ENCODE data around the gene FOXL2NB.

The FOXL2NB gene

DNA sequence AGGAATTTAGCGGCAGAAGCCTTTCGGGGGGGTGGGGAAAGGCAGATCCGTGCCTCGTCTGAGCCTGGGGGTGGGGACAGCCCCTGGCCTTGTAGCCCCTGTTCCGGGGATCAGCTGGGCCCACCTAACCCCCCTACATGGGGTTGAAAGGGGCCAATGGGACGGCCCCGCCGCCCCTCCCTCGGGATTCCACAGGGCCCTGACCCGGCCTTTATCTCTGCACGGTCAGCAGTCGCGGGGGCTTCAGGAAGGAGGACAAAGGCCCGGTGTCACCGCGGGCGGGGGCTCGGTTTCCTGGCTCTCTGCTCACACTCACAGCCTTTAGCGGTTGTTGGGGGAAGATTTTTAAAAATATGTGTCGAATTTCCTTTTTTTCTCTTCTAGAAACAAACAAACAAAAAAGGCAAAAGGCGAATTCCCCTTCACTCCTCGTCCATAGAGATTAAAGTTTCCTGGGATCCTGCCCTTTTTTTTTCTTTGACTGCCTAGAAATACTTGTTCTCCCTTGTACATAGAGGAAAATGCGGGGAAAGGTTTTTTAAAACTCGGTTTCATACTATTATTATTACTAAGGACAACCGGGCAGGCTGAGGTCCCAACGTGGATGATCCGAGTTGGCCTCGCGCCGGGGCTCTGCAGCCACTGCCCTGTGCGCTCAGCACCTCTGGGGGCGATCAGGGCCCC lies 8.0 kb upstream of the FOXL2NB start:
- Histone ChIP-seq H3K36me3 (ENCODE audit: control insufficient read depth, insufficient read depth, low read length) (no peaks in the 10 kb centered on the region), H3K27me3 (ENCODE audit: control insufficient read depth, insufficient read depth, low read length) (peaks cover 71% of the 10 kb centered on the region), H3K27ac (ENCODE audit: low read length) (no peak overlapping the region), H3K4me3 (ENCODE audit: low read length) (peak overlapping the region; percentile 6; the same call in 1 of the 2 replicates), H3K4me1 (ENCODE audit: control insufficient read depth, insufficient read depth, low read length) (peaks cover 4% of the 10 kb centered on the region; the same call in 1 of the 2 replicates), H3K9me3 (ENCODE audit: control insufficient read depth, insufficient read depth, low read length) (no peaks in the 10 kb centered on the region)
- no CpG with 5 or more reads among the region's 32 CpGs for WGBS (ENCODE audit: insufficient coverage, insufficient read length)
- DNase-seq (ENCODE audit: low read depth, low spot score), result no peak

- peak overlapping the region; percentile 6; the same call in 1 of the 2 replicates for H3K4me3 ChIP-seq (ENCODE audit: low read length)
- no peaks in the 10 kb centered on the region for H3K9me3 ChIP-seq (ENCODE audit: control insufficient read depth, insufficient read depth, low read length)
- WGBS (ENCODE audit: insufficient coverage, insufficient read length), result no CpG with 5 or more reads among the region's 52 CpGs
- no peak for DNase-seq (ENCODE audit: low read depth, low spot score)
- peaks cover 4% of the 10 kb centered on the region; the same call in 1 of the 2 replicates for H3K4me1 ChIP-seq (ENCODE audit: control insufficient read depth, insufficient read depth, low read length)
- no peaks in the 10 kb centered on the region for H3K36me3 ChIP-seq (ENCODE audit: control insufficient read depth, insufficient read depth, low read length)
- H3K27me3 ChIP-seq (ENCODE audit: control insufficient read depth, insufficient read depth, low read length), result peaks cover 77% of the 10 kb centered on the region
- no peak overlapping the region for H3K27ac ChIP-seq (ENCODE audit: low read length)
These were observed 7.3 kb upstream of the FOXL2NB start for GRCh38 chr3:138939561-138940241.

DNA sequence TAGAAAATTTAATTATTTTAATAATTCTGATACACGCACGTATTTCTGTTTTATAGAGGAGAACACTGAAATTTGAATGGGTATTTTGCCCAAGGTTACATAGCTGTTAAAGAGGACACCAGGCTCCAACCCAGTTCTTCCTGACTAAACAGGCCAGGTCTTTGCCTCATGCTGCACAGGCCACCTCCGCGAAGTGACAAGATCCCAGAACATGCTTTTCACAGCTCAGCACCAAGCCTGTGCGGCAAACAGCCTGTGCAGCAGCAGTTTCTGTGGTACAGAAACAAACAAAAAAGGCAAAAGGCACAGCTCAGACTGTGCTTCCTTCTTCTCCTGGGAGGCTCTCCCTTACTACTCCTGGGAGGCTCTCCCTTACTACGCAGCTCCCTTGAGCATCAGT lies 6.6 kb upstream of the FOXL2NB start:
- peaks cover 4% of the 10 kb centered on the region; the same call in 1 of the 2 replicates for H3K4me1 ChIP-seq (ENCODE audit: control insufficient read depth, insufficient read depth, low read length)

GRCh38 chr3:138941259-138941885 lies 5.6 kb upstream of the FOXL2NB start:
- peaks cover 4% of the 10 kb centered on the region; the same call in 1 of the 2 replicates for H3K4me1 ChIP-seq (ENCODE audit: control insufficient read depth, insufficient read depth, low read length)
- no CpG with 5 or more reads among the region's 7 CpGs for WGBS (ENCODE audit: insufficient coverage, insufficient read length)
- no peak for DNase-seq (ENCODE audit: low read depth, low spot score)
- peaks cover 91% of the 10 kb centered on the region for H3K27me3 ChIP-seq (ENCODE audit: control insufficient read depth, insufficient read depth, low read length)
- no peaks in the 10 kb centered on the region for H3K36me3 ChIP-seq (ENCODE audit: control insufficient read depth, insufficient read depth, low read length)
- no peaks in the 10 kb centered on the region for H3K9me3 ChIP-seq (ENCODE audit: control insufficient read depth, insufficient read depth, low read length)
- no peak overlapping the region for H3K27ac ChIP-seq (ENCODE audit: low read length)
- H3K4me3 ChIP-seq (ENCODE audit: low read length), result no peak overlapping the region

More for the DNA sequence above, 6.6 kb upstream of the FOXL2NB start:
- Histone ChIP-seq H3K27me3 (ENCODE audit: control insufficient read depth, insufficient read depth, low read length) (peaks cover 85% of the 10 kb centered on the region), H3K9me3 (ENCODE audit: control insufficient read depth, insufficient read depth, low read length) (no peaks in the 10 kb centered on the region), H3K27ac (ENCODE audit: low read length) (no peak overlapping the region), H3K36me3 (ENCODE audit: control insufficient read depth, insufficient read depth, low read length) (no peaks in the 10 kb centered on the region), H3K4me3 (ENCODE audit: low read length) (no peak overlapping the region)
- DNase-seq (ENCODE audit: low read depth, low spot score), result no peak
- WGBS (ENCODE audit: insufficient coverage, insufficient read length), result no CpG with 5 or more reads among the region's 6 CpGs

DNA sequence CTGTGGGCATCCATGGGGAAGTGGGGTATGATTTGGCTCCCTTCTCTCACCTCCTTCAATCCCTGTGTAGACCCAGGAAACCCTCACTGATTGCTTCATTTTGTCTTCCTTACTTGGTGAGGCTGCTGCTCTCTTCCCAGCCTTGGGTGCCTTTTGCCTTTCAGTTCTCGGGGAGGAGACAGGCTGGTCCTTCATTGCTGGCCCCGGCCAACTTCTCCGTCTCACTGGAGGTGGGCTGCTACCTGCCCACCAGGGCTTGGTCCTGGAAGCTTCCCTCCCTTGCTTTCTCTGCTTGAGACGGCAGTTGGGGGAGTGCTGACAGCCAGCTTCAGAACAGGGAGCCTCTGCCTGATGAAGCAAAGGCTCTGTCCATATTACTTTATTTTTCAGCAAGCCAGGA lies 4.7 kb upstream of the FOXL2NB start:
- no peak overlapping the region for H3K4me3 ChIP-seq (ENCODE audit: low read length)
- H3K27me3 ChIP-seq (ENCODE audit: control insufficient read depth, insufficient read depth, low read length), result peaks cover 85% of the 10 kb centered on the region
- peaks cover 2% of the 10 kb centered on the region; the same call in 1 of the 2 replicates for H3K4me1 ChIP-seq (ENCODE audit: control insufficient read depth, insufficient read depth, low read length)
- no peaks in the 10 kb centered on the region for H3K9me3 ChIP-seq (ENCODE audit: control insufficient read depth, insufficient read depth, low read length)
- no peaks in the 10 kb centered on the region for H3K36me3 ChIP-seq (ENCODE audit: control insufficient read depth, insufficient read depth, low read length)
- no CpG with 5 or more reads among the region's 4 CpGs for WGBS (ENCODE audit: insufficient coverage, insufficient read length)
- H3K27ac ChIP-seq (ENCODE audit: low read length), result no peak overlapping the region
- no peak for DNase-seq (ENCODE audit: low read depth, low spot score)

DNA sequence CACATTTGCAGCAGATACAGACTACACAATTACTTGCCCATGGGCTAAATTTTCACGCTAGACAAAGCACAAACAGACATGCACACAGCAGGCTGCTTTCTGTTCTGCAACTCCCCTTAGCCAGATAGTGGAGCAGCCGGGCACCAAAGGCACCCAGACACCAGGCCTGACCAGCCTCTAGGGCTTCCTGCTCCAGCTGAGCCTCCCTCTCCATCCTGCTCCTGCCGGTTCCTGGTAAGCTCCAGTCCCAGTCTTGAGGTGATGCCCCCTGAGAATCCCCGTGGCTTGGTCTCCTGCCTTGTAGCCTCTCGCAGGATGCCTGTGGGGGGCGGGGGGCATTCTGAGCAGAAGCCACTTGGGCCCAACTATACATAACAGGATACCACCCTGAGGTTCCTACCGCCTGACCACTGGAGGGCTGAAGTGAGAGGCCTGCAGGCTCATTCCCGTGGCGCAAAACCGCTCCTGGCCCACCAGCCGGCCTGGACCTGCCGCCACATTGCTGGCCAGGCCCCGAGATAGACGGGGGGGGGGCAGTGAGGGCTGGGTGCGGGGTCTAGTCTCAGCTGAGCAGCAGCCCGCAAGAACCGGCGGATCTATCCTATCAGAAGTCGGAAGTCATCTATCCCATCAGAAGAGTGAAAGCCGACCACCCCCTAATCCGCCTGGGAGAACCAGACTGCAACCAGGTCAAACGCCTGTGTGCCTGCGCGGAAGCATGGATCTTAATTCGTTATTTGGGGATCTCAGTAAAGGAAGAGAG lies 4.0 kb upstream of the FOXL2NB start:
- no peak for DNase-seq (ENCODE audit: low read depth, low spot score)
- H3K27me3 ChIP-seq (ENCODE audit: control insufficient read depth, insufficient read depth, low read length), result peaks cover 85% of the 10 kb centered on the region
- H3K9me3 ChIP-seq (ENCODE audit: control insufficient read depth, insufficient read depth, low read length), result no peaks in the 10 kb centered on the region
- no peaks in the 10 kb centered on the region for H3K36me3 ChIP-seq (ENCODE audit: control insufficient read depth, insufficient read depth, low read length)
- no peak overlapping the region for H3K27ac ChIP-seq (ENCODE audit: low read length)
- no peak overlapping the region for H3K4me3 ChIP-seq (ENCODE audit: low read length)
- H3K4me1 ChIP-seq (ENCODE audit: control insufficient read depth, insufficient read depth, low read length), result peaks cover 5% of the 10 kb centered on the region; the same call in 1 of the 2 replicates
- WGBS (ENCODE audit: insufficient coverage, insufficient read length), result no CpG with 5 or more reads among the region's 25 CpGs

DNA sequence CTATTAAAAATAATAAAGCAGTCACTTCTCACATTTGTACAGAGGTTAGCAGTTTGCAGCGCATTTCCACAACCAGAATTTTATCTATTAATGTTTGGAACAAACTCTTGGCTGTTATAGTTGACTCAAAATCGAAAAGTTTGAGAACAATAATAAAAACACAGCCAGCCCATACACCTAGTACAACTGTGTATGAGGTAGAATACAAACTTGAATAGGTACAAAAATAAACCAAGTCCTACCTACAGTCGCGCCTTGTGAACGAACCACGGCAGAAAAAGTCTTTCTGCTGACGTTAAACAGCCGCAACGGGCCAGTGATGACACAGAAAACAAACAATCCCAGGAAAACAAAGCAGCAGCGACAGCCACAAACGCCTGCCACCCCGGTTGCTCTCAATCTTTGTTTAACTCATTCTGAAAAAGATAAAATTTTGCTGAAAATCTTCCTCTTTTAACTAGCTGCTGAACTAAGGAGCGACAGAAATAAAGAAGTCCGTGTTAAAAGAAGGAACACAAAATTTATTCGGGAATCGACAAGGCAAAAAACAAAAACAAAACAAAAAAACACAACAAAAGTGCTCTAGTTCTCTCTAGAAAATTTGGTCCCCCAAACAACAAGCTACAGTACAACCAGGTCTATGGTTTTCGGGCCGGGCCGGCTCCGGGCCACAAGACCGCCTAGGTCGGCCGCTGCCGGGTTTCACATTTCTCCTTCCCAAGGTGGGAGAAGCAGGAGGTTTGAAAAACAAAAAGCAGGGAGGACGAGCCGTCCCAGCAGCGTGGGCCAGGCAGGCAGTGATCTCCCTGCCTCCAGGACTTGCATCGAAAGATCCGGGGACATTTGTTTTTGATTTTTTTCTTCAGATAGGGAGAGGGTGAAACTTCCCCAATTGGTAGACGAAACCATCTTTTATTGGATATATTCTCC lies 3.0 kb upstream of the FOXL2NB start:
- Histone ChIP-seq H3K9me3 (ENCODE audit: control insufficient read depth, insufficient read depth, low read length) (no peaks in the 10 kb centered on the region), H3K27me3 (ENCODE audit: control insufficient read depth, insufficient read depth, low read length) (peaks cover 83% of the 10 kb centered on the region), H3K27ac (ENCODE audit: low read length) (no peak overlapping the region), H3K4me1 (ENCODE audit: control insufficient read depth, insufficient read depth, low read length) (peaks cover 11% of the 10 kb centered on the region; the same call in 1 of the 2 replicates), H3K36me3 (ENCODE audit: control insufficient read depth, insufficient read depth, low read length) (no peaks in the 10 kb centered on the region), H3K4me3 (ENCODE audit: low read length) (no peak overlapping the region)
- no peak for DNase-seq (ENCODE audit: low read depth, low spot score)
- WGBS (ENCODE audit: insufficient coverage, insufficient read length), result no CpG with 5 or more reads among the region's 30 CpGs

- no CpG with 5 or more reads among the region's 12 CpGs for WGBS (ENCODE audit: insufficient coverage, insufficient read length)
- H3K4me1 ChIP-seq (ENCODE audit: control insufficient read depth, insufficient read depth, low read length), result peaks cover 11% of the 10 kb centered on the region; the same call in 1 of the 2 replicates
- no peaks in the 10 kb centered on the region for H3K36me3 ChIP-seq (ENCODE audit: control insufficient read depth, insufficient read depth, low read length)
- DNase-seq (ENCODE audit: low read depth, low spot score), result no peak
- H3K27me3 ChIP-seq (ENCODE audit: control insufficient read depth, insufficient read depth, low read length), result peaks cover 83% of the 10 kb centered on the region
- no peak overlapping the region for H3K27ac ChIP-seq (ENCODE audit: low read length)
- H3K4me3 ChIP-seq (ENCODE audit: low read length), result peak overlapping the region; percentile 20; the same call in 1 of the 2 replicates
- H3K9me3 ChIP-seq (ENCODE audit: control insufficient read depth, insufficient read depth, low read length), result no peaks in the 10 kb centered on the region
These were observed 2.4 kb upstream of the FOXL2NB start for GRCh38 chr3:138944654-138944928.

- H3K4me3 ChIP-seq (ENCODE audit: low read length), result peak overlapping the region; percentile 20; the same call in 1 of the 2 replicates
- no peak for DNase-seq (ENCODE audit: low read depth, low spot score)
- H3K36me3 ChIP-seq (ENCODE audit: control insufficient read depth, insufficient read depth, low read length), result no peaks in the 10 kb centered on the region
- no peaks in the 10 kb centered on the region for H3K9me3 ChIP-seq (ENCODE audit: control insufficient read depth, insufficient read depth, low read length)
- H3K27ac ChIP-seq (ENCODE audit: low read length), result no peak overlapping the region
- H3K27me3 ChIP-seq (ENCODE audit: control insufficient read depth, insufficient read depth, low read length), result peaks cover 83% of the 10 kb centered on the region
- H3K4me1 ChIP-seq (ENCODE audit: control insufficient read depth, insufficient read depth, low read length), result peaks cover 11% of the 10 kb centered on the region; the same call in 1 of the 2 replicates
- no CpG with 5 or more reads among the region's 80 CpGs for WGBS (ENCODE audit: insufficient coverage, insufficient read length)
These were observed 1.9 kb upstream of the FOXL2NB start for GRCh38 chr3:138944929-138945708.
